GM19099 (cell line): Measurements from ENCODE around the gene PRODH2.

Source experiments
- POLR2A ChIP-seq: IDR thresholded peaks from 3 replicates; pipeline ENCODE4 v1.6.1; 2011; ENCODE audit warnings: low read depth; ENCODE audit not compliant: insufficient read length; ENCODE audit errors: extremely low read depth

The PRODH2 gene

DNA sequence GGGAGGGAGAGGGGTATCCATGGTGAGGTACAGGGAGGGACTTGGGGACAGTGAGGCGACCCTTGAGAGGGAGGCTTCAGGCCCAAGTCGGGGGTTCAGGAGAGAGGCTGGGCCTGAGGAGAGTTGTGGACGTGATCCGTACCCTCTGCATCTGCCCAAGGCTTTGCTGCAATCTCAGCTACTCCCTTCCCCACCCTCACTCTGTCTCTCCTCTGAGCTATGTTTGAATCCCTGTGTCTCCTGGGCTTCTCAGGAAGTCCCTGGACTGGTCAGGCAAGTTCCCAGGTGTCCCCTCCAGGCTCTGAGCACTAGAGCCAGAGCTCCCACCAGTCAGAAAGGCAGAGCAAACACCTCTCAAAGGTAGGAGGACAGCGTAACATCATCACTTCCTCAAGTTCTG lies 62.5 kb downstream of the PRODH2 start:
- no peak for TF ChIP-seq POLR2A
